ENCODE data around the gene KCNQ1OT1.

Gene KCNQ1OT1

DNA sequence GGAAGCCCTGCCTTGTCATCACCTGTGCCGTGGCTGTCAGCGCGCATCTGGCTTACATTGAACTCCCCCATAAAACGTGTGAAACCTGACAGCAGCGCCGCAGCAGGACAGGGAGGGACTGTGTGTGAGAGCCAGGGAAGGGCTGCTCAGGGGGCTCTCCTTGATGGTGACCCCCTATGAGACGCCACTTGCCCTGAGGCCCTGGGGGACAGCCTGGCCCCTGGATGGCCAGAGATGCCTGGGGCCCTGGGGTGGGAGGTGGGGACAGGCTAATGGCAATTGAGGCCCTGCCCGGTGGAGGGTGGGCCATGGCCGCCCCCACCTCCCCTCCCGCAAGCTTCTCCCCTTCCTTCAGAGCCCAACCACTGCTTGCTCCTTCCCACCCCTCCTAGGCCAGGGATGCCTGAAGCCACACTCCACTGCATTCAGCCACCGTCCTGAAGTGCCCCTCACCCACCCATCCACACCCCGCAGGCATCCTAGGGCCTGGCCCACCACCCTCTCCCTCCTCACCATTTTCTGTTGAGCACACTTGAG lies 35.3 kb upstream of the KCNQ1OT1 start:
- no peak overlapping the region for H3K23ac ChIP-seq (ENCODE audit: low read depth, low read length, poor library complexity)
- no peak overlapping the region for H3K4ac ChIP-seq (ENCODE audit: low read length)
- no peak overlapping the region for H2BK120ac ChIP-seq (ENCODE audit: low read depth, low read length)
- no peak overlapping the region for H3K9ac ChIP-seq (ENCODE audit: low read depth, low read length, poor library complexity)
- H3K4me2 ChIP-seq (ENCODE audit: insufficient read depth, low read length, poor library complexity, severe bottlenecking) = no peak overlapping the region
- peak overlapping the region; percentile 27 for H2BK15ac ChIP-seq (ENCODE audit: low read length)
- H2BK5ac ChIP-seq (ENCODE audit: low read length) = no peak overlapping the region
- H3K18ac ChIP-seq (ENCODE audit: low read length) = peak overlapping the region; percentile 53
- peaks cover 0 to 23% (median 2%) of the 10 kb centered on the region in 3 experiments for H3K27me3 ChIP-seq (ENCODE audit: control insufficient read depth in 3 of 3, insufficient read depth in 3 of 3, low read depth in 1 of 3, low read length in 3 of 3)
- H2AK5ac ChIP-seq (ENCODE audit: low read depth, low read length) = peak overlapping the region; percentile 96
- no peak for DNase-seq (ENCODE audit: low spot score)
- H3K27ac ChIP-seq (replicated peaks; ENCODE audit: low read length) = no peak overlapping the region
- H4K8ac ChIP-seq (ENCODE audit: low read depth, low read length) = no peak overlapping the region
- H2AFZ ChIP-seq (ENCODE audit: low read length) = no peak overlapping the region
- H2BK12ac ChIP-seq (ENCODE audit: low read length) = peak overlapping the region; percentile 58
- no peak overlapping the region for H4K91ac ChIP-seq (ENCODE audit: low read depth, low read length, poor library complexity)
- peak overlapping the region; percentile 56 for H3K14ac ChIP-seq (ENCODE audit: low read length)
- no CpG with 5 or more reads among the region's 12 CpGs for WGBS, 2 donors (ENCODE audit: extremely low coverage in 2 of 2, insufficient read length in 2 of 2, insufficient replicate concordance in 1 of 2)
- no peaks in the 10 kb centered on the region for H3K79me1 ChIP-seq (ENCODE audit: low read depth, low read length)
- H3K4me3 ChIP-seq (ENCODE audit: low read length in 2 of 2) = no peak overlapping the region
- no peaks in the 10 kb centered on the region for H3K9me3 ChIP-seq (replicated peaks in 1 of 2; ENCODE audit: control insufficient read depth in 2 of 2, insufficient read depth in 1 of 2, low read depth in 1 of 2, low read length in 2 of 2)
- H3K4me1 ChIP-seq (ENCODE audit: control insufficient read depth in 2 of 2, insufficient read depth in 1 of 2, low read depth in 1 of 2, low read length in 2 of 2) = peaks cover 0 to 15% of the 10 kb centered on the region in 2 donors
- no peaks in the 10 kb centered on the region for H3K36me3 ChIP-seq (replicated peaks in 1 of 2; ENCODE audit: control insufficient read depth in 2 of 2, insufficient read depth in 2 of 2, low read length in 2 of 2)

DNA sequence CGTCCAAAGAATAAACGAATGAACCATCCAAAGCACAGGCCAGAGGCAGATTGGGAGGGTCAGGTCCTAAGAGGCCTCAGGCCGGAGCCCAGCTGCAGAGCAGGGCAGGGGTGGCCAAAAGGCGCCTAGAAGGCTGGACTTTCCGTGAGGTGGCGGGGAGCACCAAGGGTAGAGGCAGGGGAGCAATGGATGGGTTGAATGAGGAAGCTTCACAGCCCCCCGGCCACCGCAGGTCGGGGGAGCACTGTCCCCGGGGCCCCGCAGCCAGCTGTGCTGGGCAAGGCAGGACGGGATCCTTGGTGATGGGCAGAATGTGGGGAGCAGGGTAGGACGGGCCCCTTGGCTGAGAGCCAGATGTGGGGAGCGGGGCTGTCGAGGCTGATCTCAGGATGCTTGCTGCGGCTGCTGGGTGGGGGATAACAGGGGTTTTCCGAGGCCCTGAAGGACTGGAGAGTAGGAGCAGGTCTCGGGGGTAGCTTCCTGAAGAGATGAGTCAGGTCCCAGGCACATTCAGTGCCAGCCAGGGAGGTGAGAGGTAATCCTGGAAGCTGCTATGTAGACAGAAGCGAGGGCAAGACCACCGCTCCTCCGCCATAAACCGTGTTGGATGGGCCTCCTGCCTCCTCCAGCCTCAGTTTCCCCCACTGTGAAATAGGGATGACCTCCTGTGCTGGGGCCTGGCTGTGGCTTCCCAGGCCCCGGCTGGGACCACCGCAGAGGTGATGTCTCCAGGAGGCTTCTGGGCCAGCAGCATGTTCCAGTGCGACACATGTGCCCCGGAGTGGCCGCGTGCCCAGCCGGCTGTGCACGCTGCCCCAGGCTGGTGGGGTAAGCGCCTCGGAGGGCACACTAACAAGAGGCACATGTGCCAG lies 34.6 kb upstream of the KCNQ1OT1 start:
- Histone ChIP-seq H3K14ac (ENCODE audit: low read length) (no peak overlapping the region), H3K23ac (ENCODE audit: low read depth, low read length, poor library complexity) (no peak overlapping the region), H3K79me1 (ENCODE audit: low read depth, low read length) (no peaks in the 10 kb centered on the region), H3K9ac (ENCODE audit: low read depth, low read length, poor library complexity) (peak overlapping the region; percentile 4), H2BK120ac (ENCODE audit: low read depth, low read length) (no peak overlapping the region), H3K36me3 (replicated peaks in 1 of 2; ENCODE audit: control insufficient read depth in 2 of 2, insufficient read depth in 2 of 2, low read length in 2 of 2) (no peaks in the 10 kb centered on the region), H2BK5ac (ENCODE audit: low read length) (peak overlapping the region; percentile 95), H3K4me1 (ENCODE audit: control insufficient read depth in 2 of 2, insufficient read depth in 1 of 2, low read depth in 1 of 2, low read length in 2 of 2) (peaks cover 0 to 15% of the 10 kb centered on the region in 2 donors), H4K91ac (ENCODE audit: low read depth, low read length, poor library complexity) (no peak overlapping the region), H2BK12ac (ENCODE audit: low read length) (peak overlapping the region; percentile 73), H2AFZ (ENCODE audit: low read length) (no peak overlapping the region), H3K4me3 (ENCODE audit: low read length in 2 of 2) (no peak overlapping the region), H3K4ac (ENCODE audit: low read length) (peak overlapping the region; percentile 100), H3K27ac (replicated peaks; ENCODE audit: low read length) (no peak overlapping the region), H4K8ac (ENCODE audit: low read depth, low read length) (no peak overlapping the region), H3K18ac (ENCODE audit: low read length) (peak overlapping the region; percentile 92), H2AK5ac (ENCODE audit: low read depth, low read length) (peak overlapping the region; percentile 96), H3K4me2 (ENCODE audit: insufficient read depth, low read length, poor library complexity, severe bottlenecking) (no peak overlapping the region), H3K9me3 (replicated peaks in 1 of 2; ENCODE audit: control insufficient read depth in 2 of 2, insufficient read depth in 1 of 2, low read depth in 1 of 2, low read length in 2 of 2) (no peaks in the 10 kb centered on the region), H2BK15ac (ENCODE audit: low read length) (peak overlapping the region; percentile 27), H3K27me3 (ENCODE audit: control insufficient read depth in 3 of 3, insufficient read depth in 3 of 3, low read depth in 1 of 3, low read length in 3 of 3) (peaks cover 0 to 30% (median 2%) of the 10 kb centered on the region in 3 experiments)
- no peak for DNase-seq (ENCODE audit: low spot score)
- no CpG with 5 or more reads among the region's 32 CpGs for WGBS, 2 donors (ENCODE audit: extremely low coverage in 2 of 2, insufficient read length in 2 of 2, insufficient replicate concordance in 1 of 2)

DNA sequence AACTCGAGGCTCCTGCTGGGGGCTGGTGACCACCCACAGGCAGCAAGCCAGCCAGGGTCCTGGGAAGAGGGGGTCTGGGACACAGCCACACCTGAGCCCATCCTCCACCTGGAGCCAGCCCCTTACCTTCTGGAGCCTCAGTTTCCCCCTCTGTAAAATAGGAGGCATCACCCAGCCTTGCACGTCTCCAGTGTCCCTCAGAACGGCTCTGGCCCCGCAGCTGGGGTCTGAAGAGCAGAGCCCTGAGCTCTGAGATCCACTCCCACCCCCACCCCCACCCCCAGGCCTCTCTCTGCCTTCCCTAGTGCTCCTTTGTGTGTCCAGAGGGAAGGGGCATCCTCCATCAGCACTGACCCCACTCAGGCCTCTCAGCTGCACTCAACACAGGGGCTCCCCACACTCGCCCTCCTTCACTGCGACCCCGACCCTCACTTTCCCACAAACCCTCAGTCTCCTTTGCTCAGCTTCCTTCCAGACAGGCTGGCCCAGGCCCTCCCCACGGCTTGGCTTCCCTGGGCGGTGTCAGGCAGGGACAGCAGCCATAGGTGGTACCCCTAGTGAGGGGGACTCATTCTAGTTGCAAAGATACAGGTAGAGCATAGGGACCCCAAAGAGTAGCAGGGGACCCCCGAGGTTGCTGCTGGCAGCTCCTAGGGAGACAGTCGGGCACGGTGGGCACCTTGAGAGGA lies 33.3 kb upstream of the KCNQ1OT1 start:
- Histone ChIP-seq H2AFZ (ENCODE audit: low read length) (no peak overlapping the region), H2BK120ac (ENCODE audit: low read depth, low read length) (no peak overlapping the region), H3K9ac (ENCODE audit: low read depth, low read length, poor library complexity) (no peak overlapping the region), H3K79me1 (ENCODE audit: low read depth, low read length) (no peaks in the 10 kb centered on the region), H3K4me2 (ENCODE audit: insufficient read depth, low read length, poor library complexity, severe bottlenecking) (no peak overlapping the region), H3K23ac (ENCODE audit: low read depth, low read length, poor library complexity) (no peak overlapping the region), H2BK15ac (ENCODE audit: low read length) (peak overlapping the region; percentile 96), H3K27ac (replicated peaks; ENCODE audit: low read length) (no peak overlapping the region), H3K4me1 (ENCODE audit: control insufficient read depth in 2 of 2, insufficient read depth in 1 of 2, low read depth in 1 of 2, low read length in 2 of 2) (peaks cover 0 to 15% of the 10 kb centered on the region in 2 donors), H3K27me3 (ENCODE audit: control insufficient read depth in 3 of 3, insufficient read depth in 3 of 3, low read depth in 1 of 3, low read length in 3 of 3) (peaks cover 0 to 41% (median 2%) of the 10 kb centered on the region in 3 experiments), H3K9me3 (replicated peaks in 1 of 2; ENCODE audit: control insufficient read depth in 2 of 2, insufficient read depth in 1 of 2, low read depth in 1 of 2, low read length in 2 of 2) (peaks cover 0 to under 1% of the 10 kb centered on the region in 2 donors), H3K4ac (ENCODE audit: low read length) (no peak overlapping the region), H2AK5ac (ENCODE audit: low read depth, low read length) (peak overlapping the region; percentile 11), H2BK5ac (ENCODE audit: low read length) (peak overlapping the region; percentile 24), H2BK12ac (ENCODE audit: low read length) (no peak overlapping the region), H3K4me3 (ENCODE audit: low read length in 2 of 2) (no peak overlapping the region), H3K14ac (ENCODE audit: low read length) (peak overlapping the region; percentile 51), H4K8ac (ENCODE audit: low read depth, low read length) (no peak overlapping the region), H4K91ac (ENCODE audit: low read depth, low read length, poor library complexity) (no peak overlapping the region), H3K18ac (ENCODE audit: low read length) (peak overlapping the region; percentile 85), H3K36me3 (replicated peaks in 1 of 2; ENCODE audit: control insufficient read depth in 2 of 2, insufficient read depth in 2 of 2, low read length in 2 of 2) (no peaks in the 10 kb centered on the region)
- WGBS, 2 donors (ENCODE audit: extremely low coverage in 2 of 2, insufficient read length in 2 of 2, insufficient replicate concordance in 1 of 2) = no CpG with 5 or more reads among the region's 12 CpGs
- DNase-seq (ENCODE audit: low spot score) = no peak

Measured in neuronal stem cell (in vitro differentiated cells).